Heart left ventricle (tissue), 13 donors: ENCODE data around the gene RHOH.

Source experiments
- POLR2A ChIP-seq, 2 donors: fragments of 450-650 bp; IDR thresholded peaks; one replicate each; pipeline ENCODE4 v1.6.1; 2017; ENCODE audit warnings: antibody characterized with exemption in 2 of 2, mild to moderate bottlenecking in 2 of 2, moderate library complexity in 2 of 2
- TF ChIP-seq, protein P1 (sequence below), 12 donors: fragments of 200-600 bp; sonication (generic) in 4 of 12; IDR thresholded peaks; one replicate each; pipeline versions ENCODE4 v1.5.0 to v1.8.0; 2018 to 2022; ENCODE audit warnings: antibody characterized with exemption in 12 of 12, mild to moderate bottlenecking in 5 of 12
- donor health status: ischemic (EF 13 %, LVEDD 7.1; RV severe dilation, severe dysfunction).
- donor health status: DM: no; HTN: yes; CAD: no.
- donor health status: DM: no; HTN: no; CAD: no.
- donor health status: ischemic (EF 25% LVEDD 6.9; RV normal size, moderate dysfunction).
- donor health status: ischemic (EF 25% LVEDD 5.7; RV mildly dilated, moderate dysfunction).
- donor health status: ischemic (EF 35%, LVEDD 5.7; RV mildly dilated, moderate dysfunction).
- donor health status: nonischemic (EF 11% LVEDD 7.7; RV severe dilation, severe dysfunction).
- donor health status: DM: yes; HTN: yes; CAD: no.
- donor health status: PGD.
- donor health status: ischemic (EF 29% LVEDD 5.4; RV normal size, mild dysfunction).
- donor health status: nonischemic (EF 23%, LVEDD 6.1; RV moderate dilation, normal function).

DNA sequence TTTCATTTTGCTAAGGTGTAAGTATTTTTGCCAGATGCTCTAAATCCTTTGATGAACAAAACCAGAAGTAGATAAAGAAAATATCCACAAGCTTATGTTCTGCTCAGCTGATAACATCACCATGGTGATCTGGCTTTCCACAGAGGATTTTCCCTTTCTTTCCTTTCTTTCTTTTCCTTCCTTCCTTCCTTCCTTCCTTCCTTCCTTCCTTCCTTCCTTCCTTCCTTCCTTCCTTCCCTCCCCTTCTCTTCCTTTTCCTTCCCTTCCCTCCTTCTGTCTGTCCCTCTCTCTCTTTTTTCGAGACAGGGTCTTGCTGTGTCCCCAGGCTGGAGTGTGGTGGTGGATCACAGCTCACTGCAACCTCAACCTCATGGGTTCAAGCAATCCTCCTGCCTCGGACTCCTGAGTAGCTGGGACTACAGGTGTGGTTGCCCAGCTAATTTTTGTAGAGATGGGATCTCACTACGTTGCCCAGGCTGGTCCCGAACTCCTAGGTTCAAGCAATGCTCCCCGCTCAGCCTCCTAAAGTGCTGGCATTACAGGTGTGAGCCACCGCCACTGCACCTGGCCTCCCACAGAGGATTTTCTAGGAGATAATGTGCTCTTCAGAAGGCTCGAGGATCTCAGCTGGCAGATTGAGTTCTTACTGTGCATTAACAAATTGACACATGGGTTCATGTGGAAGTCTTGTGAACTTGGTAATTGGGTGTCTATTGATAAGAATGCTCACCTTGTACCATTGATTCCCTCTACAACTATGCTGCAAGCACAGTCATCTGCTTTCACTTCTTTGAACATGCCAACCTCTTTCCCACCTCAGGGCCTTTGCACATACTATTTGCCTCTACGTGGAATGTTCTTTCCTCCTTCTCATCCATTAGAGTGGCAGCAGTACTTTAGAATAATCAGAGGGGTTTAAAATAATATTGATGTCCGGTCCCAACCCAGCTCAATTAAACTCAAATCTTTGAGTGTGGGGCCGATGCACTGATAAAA is 1.4 kb upstream of the RHOH start:
- TF ChIP-seq, protein P1, sequence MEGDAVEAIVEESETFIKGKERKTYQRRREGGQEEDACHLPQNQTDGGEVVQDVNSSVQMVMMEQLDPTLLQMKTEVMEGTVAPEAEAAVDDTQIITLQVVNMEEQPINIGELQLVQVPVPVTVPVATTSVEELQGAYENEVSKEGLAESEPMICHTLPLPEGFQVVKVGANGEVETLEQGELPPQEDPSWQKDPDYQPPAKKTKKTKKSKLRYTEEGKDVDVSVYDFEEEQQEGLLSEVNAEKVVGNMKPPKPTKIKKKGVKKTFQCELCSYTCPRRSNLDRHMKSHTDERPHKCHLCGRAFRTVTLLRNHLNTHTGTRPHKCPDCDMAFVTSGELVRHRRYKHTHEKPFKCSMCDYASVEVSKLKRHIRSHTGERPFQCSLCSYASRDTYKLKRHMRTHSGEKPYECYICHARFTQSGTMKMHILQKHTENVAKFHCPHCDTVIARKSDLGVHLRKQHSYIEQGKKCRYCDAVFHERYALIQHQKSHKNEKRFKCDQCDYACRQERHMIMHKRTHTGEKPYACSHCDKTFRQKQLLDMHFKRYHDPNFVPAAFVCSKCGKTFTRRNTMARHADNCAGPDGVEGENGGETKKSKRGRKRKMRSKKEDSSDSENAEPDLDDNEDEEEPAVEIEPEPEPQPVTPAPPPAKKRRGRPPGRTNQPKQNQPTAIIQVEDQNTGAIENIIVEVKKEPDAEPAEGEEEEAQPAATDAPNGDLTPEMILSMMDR (IDR thresholded peaks at IDR 0.05): no peak
- TF ChIP-seq POLR2A (IDR thresholded peaks at IDR 0.05): no peak
